Measurements from ENCODE around the gene TAOK1.

- TF ChIP-seq CTCF (IDR thresholded peaks at IDR 0.05; ENCODE audit: low read depth, low read length, missing input control) (no peak), YY1 (IDR thresholded peaks at IDR 0.05) (no peak), MAX (IDR thresholded peaks at IDR 0.05) (no peak), RAD21 (IDR thresholded peaks at IDR 0.05) (no peak), RXRA (IDR thresholded peaks at IDR 0.05) (no peak), SP1 (IDR thresholded peaks at IDR 0.05) (no peak), GABPA (IDR thresholded peaks at IDR 0.05 in 1 of 2, conservative IDR thresholded peaks at IDR 0.05 in 1 of 2) (no peak), JUND (IDR thresholded peaks at IDR 0.05) (no peak), ZBTB33 (IDR thresholded peaks at IDR 0.05) (no peak), TAF1 (conservative IDR thresholded peaks at IDR 0.05) (no peak), ATF3 (IDR thresholded peaks at IDR 0.05) (no peak), REST (IDR thresholded peaks at IDR 0.05) (no peak), FOXA1 (IDR thresholded peaks at IDR 0.05) (no peak)
These were observed 9.5 kb downstream of the TAOK1 start for GRCh38 chr17:29399634-29400033.

All from liver (tissue), 3 donors.